ENCODE data around the gene CXCL6.

Gene CXCL6

GRCh38 chr4:73836373-73837279 is at the start of gene CXCL6:
Gene CXCL6, plus strand, starts transcription at chr4:73836678. Its CDS starts 73 bp downstream, at chr4:73836751.
- DNase-seq = no peak

- DNase-seq = no peak
These were observed 48.1 kb upstream of the CXCL6 start for GRCh38 chr4:73788411-73788810.

- DNase-seq = no peak
These were observed 37.6 kb upstream of the CXCL6 start for GRCh38 chr4:73798842-73799241.

- DNase-seq = no peak
These were observed 36.3 kb upstream of the CXCL6 start for GRCh38 chr4:73800206-73800605.

GRCh38 chr4:73801692-73802091 is 34.8 kb upstream of the CXCL6 start:
- DNase-seq = no peak

GRCh38 chr4:73803213-73803612 is 33.3 kb upstream of the CXCL6 start:
- no peak for DNase-seq

- DNase-seq = no peak
These were observed 26.3 kb upstream of the CXCL6 start for GRCh38 chr4:73810191-73810590.

- DNase-seq = no peak
These were observed 24.6 kb upstream of the CXCL6 start for GRCh38 chr4:73811841-73812240.

- DNase-seq = no peak
These were observed 21.8 kb upstream of the CXCL6 start for GRCh38 chr4:73814679-73815078.

GRCh38 chr4:73815145-73815544 is 21.3 kb upstream of the CXCL6 start:
- no peak for DNase-seq

- DNase-seq = no peak
These were observed 19.7 kb upstream of the CXCL6 start for GRCh38 chr4:73816814-73817213.

- DNase-seq = no peak
These were observed 19.1 kb upstream of the CXCL6 start for GRCh38 chr4:73817341-73817740.

GRCh38 chr4:73821325-73821724 is 15.2 kb upstream of the CXCL6 start:
- no peak for DNase-seq

- no peak for DNase-seq
These were observed 14.1 kb upstream of the CXCL6 start for GRCh38 chr4:73822389-73822788.

GRCh38 chr4:73822812-73823504 is 13.5 kb upstream of the CXCL6 start:
- DNase-seq = no peak

GRCh38 chr4:73823760-73824159 is 12.7 kb upstream of the CXCL6 start:
- DNase-seq = no peak

GRCh38 chr4:73828956-73829355 is 7.5 kb upstream of the CXCL6 start:
- DNase-seq = no peak

- DNase-seq = no peak
These were observed 4.9 kb upstream of the CXCL6 start for GRCh38 chr4:73831569-73831968.

GRCh38 chr4:73832651-73833237 is 3.7 kb upstream of the CXCL6 start:
- no peak for DNase-seq

GRCh38 chr4:73839071-73839470 is 2.6 kb downstream of the CXCL6 start:
- no peak for DNase-seq

- DNase-seq = no peak
These were observed 3.2 kb downstream of the CXCL6 start for GRCh38 chr4:73839715-73840114.

- DNase-seq = no peak
These were observed 4.9 kb downstream of the CXCL6 start for GRCh38 chr4:73841243-73841925.

- DNase-seq = no peak
These were observed 6.2 kb downstream of the CXCL6 start for GRCh38 chr4:73842696-73843095.

All from NCI-H1105 (cell line).